ENCODE results near the gene HERPUD1. TPM values are rescaled to one million over a fixed set of nuclear protein-coding genes. Genes with fewer than 3 reads are reported as not detected.
A peak's percentile ranks its signal among the peaks of the same experiment; 100 is the strongest.
"Not testable (repeated sequence)": the region's sequence is repeated elsewhere in the genome, so short reads cannot be mapped to it uniquely, and the experiment has no call there.

Gene HERPUD1
- total RNA-seq, 1 donor from 2014 or later = 171 TPM

DNA sequence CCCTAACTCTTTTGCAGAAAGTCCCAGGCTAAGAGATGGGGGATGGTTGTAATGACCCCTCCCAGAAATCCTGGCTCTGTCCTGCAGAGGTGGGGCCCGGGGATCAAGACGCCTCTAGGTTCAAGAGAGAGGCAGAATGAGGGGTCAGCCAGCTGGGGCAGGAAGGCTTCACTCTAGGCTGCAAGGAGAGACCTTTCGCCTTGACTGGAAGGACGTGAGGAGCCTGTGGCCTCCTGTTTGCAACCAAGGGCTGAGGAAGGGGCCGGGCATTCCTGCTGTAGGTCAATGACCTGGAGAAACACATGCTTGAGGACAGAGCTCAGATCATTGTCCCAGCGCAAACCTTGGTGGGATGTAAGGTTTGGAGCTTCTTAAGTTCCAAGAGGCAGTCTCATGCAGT lies 21.1 kb downstream of the HERPUD1 start:
- no peak for DNase-seq (ENCODE audit: low spot score)

- no peak for DNase-seq (ENCODE audit: low spot score)
These were observed 24.1 kb downstream of the HERPUD1 start for GRCh38 chr16:56956076-56956475.

- no peak for DNase-seq (ENCODE audit: low spot score)
These were observed 24.8 kb downstream of the HERPUD1 start for GRCh38 chr16:56956756-56957155.

DNA sequence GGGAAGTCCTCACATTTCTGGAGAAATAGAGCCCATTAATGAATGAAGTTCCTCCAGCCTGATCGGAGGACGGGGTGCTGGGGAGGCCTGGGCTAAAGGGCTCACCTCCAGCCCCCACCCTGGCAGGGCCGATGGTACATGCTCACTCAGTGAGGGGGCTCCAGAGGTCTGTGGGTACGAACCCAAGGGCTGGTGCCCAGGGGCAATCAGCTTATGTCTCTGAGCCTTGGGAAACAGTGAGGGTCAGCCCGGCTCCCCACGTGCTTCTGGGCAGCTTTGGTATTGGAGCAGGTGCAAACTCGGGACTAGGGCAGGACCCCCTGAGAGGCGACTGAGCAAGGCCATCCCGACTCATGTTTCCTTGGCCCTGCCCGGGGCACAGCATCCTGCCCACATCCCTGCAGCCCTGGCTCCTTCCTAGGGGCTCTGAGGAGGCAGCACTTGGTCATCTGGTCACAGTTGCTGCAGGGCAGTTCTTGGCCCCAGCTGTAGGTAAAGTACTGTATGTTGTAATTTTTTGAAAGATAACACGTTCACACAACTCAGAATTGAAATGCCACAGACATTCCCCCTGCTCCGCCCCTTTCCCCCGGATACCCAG lies 28.8 kb downstream of the HERPUD1 start:
- DNase-seq (ENCODE audit: low spot score) = no peak

- no peak for DNase-seq (ENCODE audit: low spot score)
These were observed 29.4 kb downstream of the HERPUD1 start for GRCh38 chr16:56961386-56961785.

DNA sequence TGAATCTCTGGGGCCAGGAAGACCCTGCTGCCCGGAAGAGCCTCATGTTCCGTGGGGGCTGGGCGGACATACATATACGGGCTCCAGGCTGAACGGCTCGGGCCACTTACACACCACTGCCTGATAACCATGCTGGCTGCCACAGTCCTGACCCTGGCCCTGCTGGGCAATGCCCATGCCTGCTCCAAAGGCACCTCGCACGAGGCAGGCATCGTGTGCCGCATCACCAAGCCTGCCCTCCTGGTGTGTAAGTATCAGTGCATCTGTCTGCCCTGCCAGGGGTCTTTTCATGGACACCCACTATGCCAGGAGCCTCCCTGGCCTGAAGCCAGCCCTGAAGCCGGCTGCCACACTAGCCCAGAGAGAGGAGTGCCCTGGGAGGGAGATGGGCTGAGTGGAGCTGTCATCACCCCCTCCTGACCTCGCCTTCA lies 29.9 kb downstream of the HERPUD1 start, which contains the start of gene CETP:
Gene CETP (plus strand): TSS at position 100 of the 431 bp plus-strand sequence. CDS start 30 bp downstream, at position 130.
- no peak for DNase-seq (ENCODE audit: low spot score)

- peak; percentile 80 for DNase-seq (ENCODE audit: low spot score)
These were observed 32.6 kb downstream of the HERPUD1 start for GRCh38 chr16:56964243-56965148.

DNA sequence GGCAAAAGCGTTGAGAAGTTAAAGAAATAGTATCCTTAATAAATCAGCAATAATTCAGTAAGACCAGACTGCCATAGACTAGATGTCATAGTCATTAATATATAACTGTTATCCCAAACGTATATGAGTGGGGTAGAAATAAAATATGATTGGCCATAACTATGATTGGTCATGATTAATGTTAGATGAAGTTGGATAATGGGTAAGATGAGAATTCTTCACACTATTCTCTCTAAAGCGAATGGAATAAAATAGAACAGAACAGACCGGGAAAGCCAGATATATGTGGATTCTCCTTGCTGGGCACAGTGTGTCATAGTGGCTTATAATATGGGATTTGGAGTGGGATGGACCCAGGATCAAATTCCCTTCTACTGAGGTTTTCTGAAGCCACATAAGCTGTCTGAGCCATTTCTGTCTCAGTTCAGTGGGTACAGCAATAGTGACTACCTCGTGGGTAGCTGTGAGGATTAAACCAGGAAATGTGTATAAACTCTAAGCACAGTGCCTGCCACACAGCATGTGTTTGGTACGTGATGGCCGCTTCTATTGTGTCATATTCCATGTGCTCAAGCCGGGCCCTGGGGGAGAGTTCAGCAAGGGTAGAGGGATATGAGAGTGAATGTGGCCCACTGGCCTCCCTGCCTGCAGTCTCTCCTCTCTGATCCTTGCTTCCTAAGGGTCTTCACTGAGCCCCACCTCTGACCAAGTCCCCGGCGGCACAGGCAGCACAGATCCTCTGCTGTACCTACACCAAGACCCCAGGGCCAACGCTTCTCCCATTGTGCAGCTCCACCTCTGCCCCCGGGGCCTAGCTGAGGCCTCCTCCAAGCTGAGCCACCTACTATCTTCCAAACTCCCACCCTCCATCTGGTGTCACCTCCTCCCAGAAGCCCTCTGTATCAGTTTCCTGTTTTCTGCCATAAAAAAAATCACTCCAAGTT lies 33.5 kb downstream of the HERPUD1 start:
- no peak for DNase-seq (ENCODE audit: low spot score)

DNA sequence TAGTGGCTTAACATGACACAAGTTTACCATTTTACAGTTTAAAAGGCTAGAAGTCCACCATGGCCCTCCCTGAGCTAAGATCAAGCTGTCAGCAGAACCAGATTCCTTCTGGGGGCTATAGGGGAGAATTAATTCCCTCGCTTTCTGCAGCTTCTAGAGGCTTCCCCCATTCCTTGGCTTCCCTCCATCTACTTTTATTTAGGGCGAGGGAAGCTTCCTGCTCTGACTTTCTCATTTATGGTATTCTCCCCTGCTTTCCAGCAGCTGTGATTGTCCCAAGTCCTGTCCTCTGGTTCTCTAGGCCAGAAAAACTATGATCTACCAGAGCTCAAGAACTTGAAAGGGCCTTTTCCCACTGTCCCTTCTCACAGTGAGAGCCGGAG lies 34.1 kb downstream of the HERPUD1 start:
- DNase-seq (ENCODE audit: low spot score) = no peak

- DNase-seq (ENCODE audit: low spot score) = no peak
These were observed 35.8 kb downstream of the HERPUD1 start for GRCh38 chr16:56967733-56968132.

GRCh38 chr16:56969769-56970168 lies 37.8 kb downstream of the HERPUD1 start:
- no peak for DNase-seq (ENCODE audit: low spot score)

DNA sequence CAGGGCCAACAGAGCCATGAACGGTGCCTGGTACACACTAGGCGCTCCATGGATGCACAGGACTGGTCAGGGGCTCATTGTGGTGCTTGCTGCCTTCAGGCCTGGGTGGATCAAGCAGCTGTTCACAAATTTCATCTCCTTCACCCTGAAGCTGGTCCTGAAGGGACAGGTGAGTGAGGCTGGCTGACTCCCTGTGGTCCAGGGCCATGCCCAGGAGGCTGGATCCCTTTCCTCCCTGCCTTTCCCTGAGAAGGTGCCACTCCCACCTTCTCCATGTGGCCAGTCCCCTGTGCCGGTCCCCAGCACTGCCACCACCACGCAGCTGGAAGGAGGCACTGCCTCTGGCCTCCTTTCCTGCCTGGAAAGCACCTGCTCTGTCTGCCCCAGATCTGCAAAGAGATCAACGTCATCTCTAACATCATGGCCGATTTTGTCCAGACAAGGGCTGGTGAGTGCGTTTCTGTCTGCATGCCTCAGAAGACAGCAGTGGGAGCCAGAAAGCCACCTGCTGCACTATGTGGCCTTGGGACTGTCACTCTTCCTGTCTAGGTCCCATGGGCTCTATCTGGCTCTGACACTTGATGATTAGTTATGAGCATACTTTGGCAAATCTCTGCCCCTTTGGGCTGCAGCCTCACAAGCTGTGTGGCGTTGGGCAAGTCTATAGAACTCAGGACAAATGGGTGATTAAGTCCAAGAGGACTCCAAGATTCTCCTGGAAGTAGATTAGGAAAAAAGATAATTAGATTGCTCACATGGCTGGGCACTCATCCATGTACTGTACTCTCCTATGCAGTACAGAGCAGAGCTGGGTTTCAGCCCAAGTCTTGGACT lies 39.2 kb downstream of the HERPUD1 start:
- no peak for DNase-seq (ENCODE audit: low spot score)

DNA sequence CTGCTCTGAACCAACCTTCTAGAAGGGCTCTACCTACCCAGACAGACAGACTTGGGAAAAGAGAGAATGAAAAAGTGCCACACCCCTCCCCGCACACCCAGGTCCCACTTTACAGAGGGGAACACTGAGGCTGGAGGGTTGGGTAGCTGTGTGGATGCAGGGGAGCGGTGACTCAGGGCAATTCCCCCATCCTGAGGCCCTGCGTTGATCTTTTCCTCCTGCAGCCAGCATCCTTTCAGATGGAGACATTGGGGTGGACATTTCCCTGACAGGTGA lies 39.8 kb downstream of the HERPUD1 start:
- no peak for DNase-seq (ENCODE audit: low spot score)

GRCh38 chr16:56972403-56973293 lies 40.7 kb downstream of the HERPUD1 start:
- DNase-seq (ENCODE audit: low spot score) = no peak

GRCh38 chr16:56973294-56973689 lies 41.4 kb downstream of the HERPUD1 start:
- DNase-seq (ENCODE audit: low spot score) = no peak

DNA sequence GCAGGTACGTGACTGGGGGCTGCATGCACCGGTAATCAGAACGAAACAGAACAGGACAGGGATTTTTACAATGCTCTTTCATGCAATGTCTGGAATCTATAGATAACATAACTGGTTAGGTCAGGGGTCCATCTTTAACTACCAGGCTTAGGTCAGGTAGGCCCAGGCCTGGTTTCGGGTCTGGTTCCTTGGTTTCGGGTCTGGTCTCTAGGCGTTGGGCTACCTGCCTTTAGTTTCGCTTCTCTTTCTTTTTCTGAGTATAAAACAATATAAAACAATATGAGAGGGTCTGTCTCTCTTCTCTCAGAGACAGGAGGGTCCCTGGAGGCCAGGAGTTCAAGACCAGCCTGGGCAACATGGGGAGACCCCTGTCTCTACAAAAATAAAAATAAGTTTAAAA lies 42.0 kb downstream of the HERPUD1 start:
- not testable (repeated sequence) for DNase-seq (ENCODE audit: low spot score)

- no peak for DNase-seq (ENCODE audit: low spot score)
These were observed 42.8 kb downstream of the HERPUD1 start for GRCh38 chr16:56974549-56975300.

DNA sequence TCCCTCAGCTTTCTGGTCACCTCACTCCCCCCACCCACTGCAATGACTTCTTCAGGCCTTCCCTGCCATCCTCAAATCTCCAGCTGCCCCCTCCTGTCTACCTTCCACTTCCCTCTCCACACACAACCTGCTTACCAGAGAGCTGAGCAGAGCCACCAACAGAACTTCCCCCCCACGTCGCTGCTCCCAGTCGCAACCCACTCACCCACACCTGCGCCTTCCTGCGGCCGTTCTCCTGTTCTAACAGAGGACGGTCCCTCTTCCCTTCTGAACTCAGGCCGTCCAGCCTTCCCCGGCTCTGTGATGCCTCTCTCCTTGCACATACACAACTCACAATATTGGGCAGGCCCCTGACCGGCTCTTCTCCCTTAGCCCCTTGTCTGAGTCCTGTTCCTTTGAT lies 43.8 kb downstream of the HERPUD1 start:
- no peak for DNase-seq (ENCODE audit: low spot score)

GRCh38 chr16:56977216-56977615 lies 45.3 kb downstream of the HERPUD1 start:
- DNase-seq (ENCODE audit: low spot score) = no peak
